Fibroblast of lung (primary cell): ENCODE measurements around the gene HAUS3. TPM values are rescaled to one million over a fixed set of nuclear protein-coding genes. Genes with fewer than 3 reads are reported as not detected.

ENCODE experiments used
- DNase-seq, 2 donors: peaks; one replicate each; pipeline versions ENCODE4 v3.0.0 to v3.0.0-alpha.2; 2010; ENCODE audit warnings: low read depth in 2 of 2
- H2AFZ ChIP-seq: 2 replicates; pipeline ENCODE4 v1.5.1; 2012; ENCODE audit warnings: low read length, control low read depth, inconsistent platforms
- H3K27ac ChIP-seq: 2 replicates; pipeline ENCODE4 v1.5.1; 2011; ENCODE audit warnings: low read length, control low read depth; ENCODE audit not compliant: insufficient read depth
- H3K27me3 ChIP-seq: 2 replicates; pipeline ENCODE4 v1.5.1; 2011; ENCODE audit warnings: mild to moderate bottlenecking, low read length; ENCODE audit not compliant: control insufficient read depth, insufficient read depth
- H3K36me3 ChIP-seq: 2 replicates; pipeline ENCODE4 v1.5.1; 2011; ENCODE audit warnings: low read length; ENCODE audit not compliant: control insufficient read depth, insufficient read depth
- H3K4me1 ChIP-seq: 2 replicates; pipeline ENCODE4 v1.5.1; 2011; ENCODE audit warnings: low read length; ENCODE audit not compliant: control insufficient read depth, insufficient read depth; ENCODE audit errors: extremely low read depth
- H3K4me2 ChIP-seq: 2 replicates; pipeline ENCODE4 v1.5.1; 2011; ENCODE audit warnings: low read length, control low read depth; ENCODE audit not compliant: insufficient read depth; ENCODE audit errors: extremely low read depth
- H3K4me3 ChIP-seq, 4 experiments: fragments of 200-600 bp in 1 of 4; sonication (generic) in 1 of 4; replicated peaks in 1 of 4; 2 replicates each; pipeline ENCODE4 v1.5.1; 2011 to 2016; ENCODE audit warnings: low read length in 4 of 4, low read depth in 3 of 4, mild to moderate bottlenecking in 3 of 4, control low read depth in 2 of 4, inconsistent platforms in 1 of 4, mixed read lengths in 1 of 4; ENCODE audit not compliant: insufficient read depth in 1 of 4; ENCODE audit errors: control extremely low read depth in 1 of 4
- H3K79me2 ChIP-seq: 2 replicates; pipeline ENCODE4 v1.5.1; 2012; ENCODE audit warnings: mild to moderate bottlenecking, low read length, inconsistent platforms; ENCODE audit not compliant: control insufficient read depth, insufficient read depth
- H3K9ac ChIP-seq: 2 replicates; pipeline ENCODE4 v1.5.1; 2011; ENCODE audit warnings: mild to moderate bottlenecking, low read length, control low read depth; ENCODE audit not compliant: insufficient read depth
- H3K9me3 ChIP-seq: 2 replicates; pipeline ENCODE4 v1.5.1; 2012; ENCODE audit warnings: low read depth, low read length; ENCODE audit not compliant: control insufficient read depth, insufficient read depth
- H4K20me1 ChIP-seq: 2 replicates; pipeline ENCODE4 v1.5.1; 2011; ENCODE audit warnings: low read length; ENCODE audit not compliant: control insufficient read depth, insufficient read depth; ENCODE audit errors: extremely low read depth
- CTCF ChIP-seq, 2 donors: IDR thresholded peaks in 1 of 2; conservative IDR thresholded peaks in 1 of 2; 1 replicate in 1 of 2; 2 replicates in 1 of 2; pipeline ENCODE4 v1.5.1; 2011 to 2012; ENCODE audit warnings: low read length in 2 of 2, control low read depth in 1 of 2, inconsistent platforms in 1 of 2, low read depth in 1 of 2, mild to moderate bottlenecking in 1 of 2
- EZH2 ChIP-seq: IDR thresholded peaks from 2 replicates; pipeline ENCODE4 v1.5.1; 2012; ENCODE audit warnings: low read length, control low read depth, mild to moderate bottlenecking; ENCODE audit errors: missing control alignments
- polyA plus RNA-seq, 2 donors: library from polyadenylated mRNA; depleted of rRNA in 1 of 2; stranded (reverse) in 1 of 2; unstranded in 1 of 2; fragments of >200 nt; gene quantifications; 2 replicates each; pipeline ENCODE4 v1.2.1, GENCODE V29; 2011 to 2012; ENCODE audit warnings: missing spikeins in 1 of 2
- total RNA-seq: library from RNA; depleted of rRNA; stranded (reverse); fragments of >200 nt; gene quantifications from 2 replicates; pipeline ENCODE4 v1.2.1, GENCODE V29; 2014

Gene HAUS3
- total and polyA plus RNA-seq, 2 donors (not counting 1 experiment from before 2014, with no cell fraction given): 5.3 TPM

- TF ChIP-seq EZH2: no peak
- TF ChIP-seq CTCF (conservative IDR thresholded peaks at IDR 0.05 in 1 of 2, IDR thresholded peaks at IDR 0.05 in 1 of 2; ENCODE audit: low read depth in 1 of 2, low read length in 2 of 2): no peak
- no peak overlapping the region for H3K27ac ChIP-seq
- H3K9ac ChIP-seq: no peak overlapping the region
- no peaks in the 10 kb centered on the region for H3K9me3 ChIP-seq
- H3K36me3 ChIP-seq: no peaks in the 10 kb centered on the region
- H4K20me1 ChIP-seq: no peaks in the 10 kb centered on the region
- H3K4me2 ChIP-seq: no peak overlapping the region
- no peak overlapping the region for H2AFZ ChIP-seq
- H3K79me2 ChIP-seq: no peaks in the 10 kb centered on the region
- H3K4me1 ChIP-seq: peaks cover 14% of the 10 kb centered on the region
- no peak overlapping the region for H3K4me3 ChIP-seq
- DNase-seq: no peak
- no peaks in the 10 kb centered on the region for H3K27me3 ChIP-seq
Observed at GRCh38 chr4:2288051-2288541, 46.2 kb upstream of the HAUS3 start.

- Histone ChIP-seq H3K4me1 (peaks cover 10% of the 10 kb centered on the region), H3K4me3 (no peak overlapping the region), H3K79me2 (no peaks in the 10 kb centered on the region), H3K27ac (no peak overlapping the region), H2AFZ (no peak overlapping the region), H4K20me1 (no peaks in the 10 kb centered on the region), H3K9me3 (no peaks in the 10 kb centered on the region), H3K4me2 (no peak overlapping the region), H3K9ac (no peak overlapping the region), H3K36me3 (no peaks in the 10 kb centered on the region), H3K27me3 (no peaks in the 10 kb centered on the region)
- DNase-seq: no peak
- no peak for TF ChIP-seq EZH2
- TF ChIP-seq CTCF (conservative IDR thresholded peaks at IDR 0.05 in 1 of 2, IDR thresholded peaks at IDR 0.05 in 1 of 2; ENCODE audit: low read depth in 1 of 2, low read length in 2 of 2): no peak
Observed at GRCh38 chr4:2287594-2287915, 45.6 kb upstream of the HAUS3 start.

GRCh38 chr4:2286904-2287593 is 45.1 kb upstream of the HAUS3 start:
- no peaks in the 10 kb centered on the region for H3K79me2 ChIP-seq
- TF ChIP-seq CTCF (conservative IDR thresholded peaks at IDR 0.05 in 1 of 2, IDR thresholded peaks at IDR 0.05 in 1 of 2; ENCODE audit: low read depth in 1 of 2, low read length in 2 of 2) (no peak), EZH2 (no peak)
- no peaks in the 10 kb centered on the region for H3K9me3 ChIP-seq
- DNase-seq: no peak
- H2AFZ ChIP-seq: no peak overlapping the region
- H3K9ac ChIP-seq: no peak overlapping the region
- no peak overlapping the region for H3K27ac ChIP-seq
- H3K4me3 ChIP-seq: no peak overlapping the region
- no peaks in the 10 kb centered on the region for H3K27me3 ChIP-seq
- no peaks in the 10 kb centered on the region for H4K20me1 ChIP-seq
- H3K4me2 ChIP-seq: no peak overlapping the region
- H3K4me1 ChIP-seq: peaks cover 7% of the 10 kb centered on the region
- H3K36me3 ChIP-seq: no peaks in the 10 kb centered on the region
